Hepatocyte (in vitro differentiated cells): ENCODE measurements around the gene CTNNBIP1. TPM values are rescaled to one million over a fixed set of nuclear protein-coding genes. Genes with fewer than 3 reads are reported as not detected.

ENCODE experiments used
- DNase-seq: peaks from one replicate; pipeline ENCODE4 v3.0.0-alpha.2; 2016; ENCODE audit warnings: low spot score
- H2AFZ ChIP-seq: fragments of 200-600 bp; sonication (generic); 2 replicates; pipeline ENCODE4 v1.6.0; 2016; ENCODE audit warnings: antibody characterized with exemption, mild to moderate bottlenecking
- H3K27ac ChIP-seq: fragments of 200-600 bp; sonication (generic); 2 replicates; pipeline ENCODE4 v1.5.1; 2016; ENCODE audit warnings: mild to moderate bottlenecking
- H3K27me3 ChIP-seq: fragments of 200-600 bp; sonication (generic); 2 replicates; pipeline ENCODE4 v1.6.1; 2016
- H3K36me3 ChIP-seq: fragments of 200-600 bp; sonication (generic); replicated peaks from 2 replicates; pipeline ENCODE4 v1.5.1; 2016; ENCODE audit warnings: low read depth; ENCODE audit not compliant: insufficient read depth
- H3K4me1 ChIP-seq: fragments of 200-600 bp; sonication (generic); 2 replicates; pipeline ENCODE4 v1.5.1; 2016; ENCODE audit warnings: mild to moderate bottlenecking, moderate library complexity; ENCODE audit not compliant: insufficient read depth
- H3K4me2 ChIP-seq: fragments of 200-600 bp; sonication (generic); 2 replicates; pipeline ENCODE4 v1.6.0; 2016
- H3K4me3 ChIP-seq: fragments of 200-600 bp; sonication (generic); 2 replicates; pipeline ENCODE4 v1.5.1; 2016; ENCODE audit warnings: mild to moderate bottlenecking
- H3K79me2 ChIP-seq: fragments of 200-600 bp; sonication (generic); 2 replicates; pipeline ENCODE4 v1.6.0; 2017; ENCODE audit warnings: mild to moderate bottlenecking
- H3K9me2 ChIP-seq: fragments of 200-600 bp; sonication (generic); replicated peaks from 2 replicates; pipeline ENCODE4 v1.6.0; 2017; ENCODE audit warnings: mild to moderate bottlenecking; ENCODE audit not compliant: insufficient read depth
- H3K9me3 ChIP-seq: fragments of 200-600 bp; sonication (generic); 2 replicates; pipeline ENCODE4 v1.5.1; 2016; ENCODE audit warnings: low read depth, mild to moderate bottlenecking
- H4K20me1 ChIP-seq: fragments of 200-600 bp; sonication (generic); 2 replicates; pipeline ENCODE4 v1.6.0; 2016; ENCODE audit warnings: mild to moderate bottlenecking; ENCODE audit not compliant: insufficient read depth, poor library complexity, severe bottlenecking
- CTCF ChIP-seq: fragments of 200-600 bp; sonication (generic); IDR thresholded peaks from 2 replicates; pipeline ENCODE4 v1.5.1; 2016; ENCODE audit warnings: antibody characterized with exemption, mild to moderate bottlenecking; ENCODE audit not compliant: poor library complexity
- EZH2 ChIP-seq: fragments of 200-600 bp; sonication (generic); IDR thresholded peaks from 2 replicates; pipeline ENCODE4 v1.6.1; 2016; ENCODE audit warnings: antibody characterized with exemption, mild to moderate bottlenecking, borderline replicate concordance
- EZH2phosphoT487 ChIP-seq: fragments of 200-600 bp; sonication (generic); IDR thresholded peaks from one replicate; pipeline ENCODE4 v1.6.1; 2018; ENCODE audit warnings: antibody characterized with exemption, mild to moderate bottlenecking, low read depth, moderate library complexity; ENCODE audit not compliant: unreplicated experiment, severe bottlenecking
- WGBS: methylation state at CpG from one replicate; pipeline ENCODE4 v1.1.6; 2016; ENCODE audit warnings: low lambda C conversion rate; ENCODE audit errors: missing lambda C conversion rate; 5-methylcytosine and 5-hydroxymethylcytosine counted together
- polyA plus RNA-seq: library from polyadenylated mRNA; unstranded; fragments of >200 nt; fragmentation: Nextera tagmentation; extraction: Ambion mirVana; gene quantifications from 2 replicates; pipeline ENCODE4 v1.2.1, GENCODE V29; 2016
- total RNA-seq: library from RNA; depleted of rRNA; stranded (reverse); fragments of >200 nt; gene quantifications from 2 replicates; pipeline ENCODE4 v1.2.3, GENCODE V29; 2014

Gene CTNNBIP1
- total and polyA plus RNA-seq, 2 experiments from 2014 or later: 25.2 to 49.8 TPM

- H3K4me3 ChIP-seq: no peak overlapping the region
- H3K79me2 ChIP-seq: peaks cover 67% of the 10 kb centered on the region
- H3K4me2 ChIP-seq: no peak overlapping the region
- no peak for TF ChIP-seq EZH2phosphoT487
- no peaks in the 10 kb centered on the region for H3K27me3 ChIP-seq
- H3K9me2 ChIP-seq: no peaks in the 10 kb centered on the region
- H3K4me1 ChIP-seq: peaks cover 16% of the 10 kb centered on the region
- H4K20me1 ChIP-seq: no peaks in the 10 kb centered on the region
- H3K36me3 ChIP-seq: no peaks in the 10 kb centered on the region
- H3K27ac ChIP-seq: no peak overlapping the region
- DNase-seq: no peak
- no peak overlapping the region for H2AFZ ChIP-seq
- no peaks in the 10 kb centered on the region for H3K9me3 ChIP-seq
- 86% methylated on average over 5 of the region's 5 CpGs for WGBS
Observed at GRCh38 chr1:9907441-9907840, 2.6 kb downstream of the CTNNBIP1 start.

GRCh38 chr1:9906466-9906865 is 3.6 kb downstream of the CTNNBIP1 start:
- Histone ChIP-seq H4K20me1 (no peaks in the 10 kb centered on the region), H2AFZ (no peak overlapping the region), H3K4me2 (no peak overlapping the region), H3K4me1 (peaks cover 6% of the 10 kb centered on the region), H3K27me3 (no peaks in the 10 kb centered on the region), H3K27ac (no peak overlapping the region), H3K4me3 (no peak overlapping the region), H3K79me2 (peaks cover 76% of the 10 kb centered on the region), H3K36me3 (no peaks in the 10 kb centered on the region), H3K9me2 (no peaks in the 10 kb centered on the region), H3K9me3 (no peaks in the 10 kb centered on the region)
- TF ChIP-seq EZH2phosphoT487: no peak
- no peak for TF ChIP-seq EZH2
- TF ChIP-seq CTCF: no peak
- whole genome bisulfite sequencing: 98% methylated on average over 2 of the region's 2 CpGs
- DNase-seq: no peak

- H2AFZ ChIP-seq: no peak overlapping the region
- H3K27ac ChIP-seq: no peak overlapping the region
- H3K4me2 ChIP-seq: no peak overlapping the region
- peaks cover 3% of the 10 kb centered on the region for H3K4me1 ChIP-seq
- H3K27me3 ChIP-seq: no peaks in the 10 kb centered on the region
- H4K20me1 ChIP-seq: no peaks in the 10 kb centered on the region
- DNase-seq: no peak
- H3K36me3 ChIP-seq: no peaks in the 10 kb centered on the region
- 92% methylated on average over 4 of the region's 4 CpGs for WGBS
- no peaks in the 10 kb centered on the region for H3K9me3 ChIP-seq
- H3K4me3 ChIP-seq: no peak overlapping the region
- no peaks in the 10 kb centered on the region for H3K9me2 ChIP-seq
- H3K79me2 ChIP-seq: peaks cover 79% of the 10 kb centered on the region
- TF ChIP-seq EZH2: no peak
- no peak for TF ChIP-seq CTCF
- no peak for TF ChIP-seq EZH2phosphoT487
Observed at GRCh38 chr1:9905010-9905409, 5.1 kb downstream of the CTNNBIP1 start.

DNA sequence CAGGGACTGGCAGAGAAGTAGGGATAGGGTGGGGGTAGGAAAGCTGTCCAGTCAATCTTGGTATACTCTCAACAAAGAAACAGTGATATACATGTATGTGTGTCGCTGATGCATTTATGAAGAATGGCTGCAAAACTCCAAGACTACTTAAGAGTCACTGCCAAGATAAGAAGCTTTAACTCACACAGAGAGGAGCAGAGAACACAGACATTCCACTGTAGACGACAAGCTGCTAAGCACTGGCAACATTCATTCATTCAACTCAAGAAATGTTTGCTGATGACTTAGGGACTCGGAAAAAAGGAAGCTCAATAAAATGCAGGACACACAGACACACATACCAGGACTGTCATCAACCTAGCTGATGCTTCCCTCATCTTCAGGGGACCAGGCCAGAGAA is 5.5 kb downstream of the CTNNBIP1 start:
- Histone ChIP-seq H3K36me3 (no peaks in the 10 kb centered on the region), H3K4me1 (peaks cover 3% of the 10 kb centered on the region), H3K27ac (no peak overlapping the region), H3K9me3 (no peaks in the 10 kb centered on the region), H4K20me1 (no peaks in the 10 kb centered on the region), H2AFZ (no peak overlapping the region), H3K4me2 (no peak overlapping the region), H3K4me3 (no peak overlapping the region), H3K79me2 (peaks cover 82% of the 10 kb centered on the region), H3K9me2 (no peaks in the 10 kb centered on the region), H3K27me3 (no peaks in the 10 kb centered on the region)
- no peak for DNase-seq
- WGBS: 51% methylated on average over 3 of the region's 3 CpGs
- TF ChIP-seq EZH2phosphoT487 (no peak), EZH2 (no peak), CTCF (no peak)
